GM18517 (cell line): Measurements from ENCODE around the gene HSD17B8.
A peak's percentile ranks its signal among the peaks of the same experiment; 100 is the strongest.

Experiments used
- ATAC-seq: cut with Tn5 transposase; IDR thresholded peaks from one replicate; pipeline ENCODE4 v1.9.1; 2021; ENCODE audit warnings: mild to moderate bottlenecking, moderate library complexity; ENCODE audit not compliant: unreplicated experiment

The HSD17B8 gene

GRCh38 chr6:33204415-33205190 lies at the start of gene HSD17B8:
Gene HSD17B8, plus strand, starts transcription at chr6:33204655. Its CDS starts 14 bp downstream, at chr6:33204669.
- ATAC-seq = peak; percentile 41

- ATAC-seq = no peak
Observed at GRCh38 chr6:33156561-33156960, 47.9 kb upstream of the HSD17B8 start.

GRCh38 chr6:33156964-33157363 lies 47.5 kb upstream of the HSD17B8 start:
- no peak for ATAC-seq

GRCh38 chr6:33160096-33160495 lies 44.4 kb upstream of the HSD17B8 start:
- no peak for ATAC-seq

- no peak for ATAC-seq
Observed at GRCh38 chr6:33160728-33161344, 43.6 kb upstream of the HSD17B8 start.

GRCh38 chr6:33161354-33162331 lies 42.8 kb upstream of the HSD17B8 start:
- ATAC-seq = no peak

- ATAC-seq = no peak
Observed at GRCh38 chr6:33163540-33163939, 40.9 kb upstream of the HSD17B8 start.

GRCh38 chr6:33164176-33164575 lies 40.3 kb upstream of the HSD17B8 start:
- ATAC-seq = no peak

- no peak for ATAC-seq
Observed at GRCh38 chr6:33164665-33165373, 39.6 kb upstream of the HSD17B8 start.

GRCh38 chr6:33165581-33166258 lies 38.7 kb upstream of the HSD17B8 start:
- ATAC-seq = no peak

GRCh38 chr6:33166363-33166762 lies 38.1 kb upstream of the HSD17B8 start:
- ATAC-seq = no peak

- no peak for ATAC-seq
Observed at GRCh38 chr6:33166811-33167210, 37.6 kb upstream of the HSD17B8 start.

GRCh38 chr6:33167374-33168283 lies 36.8 kb upstream of the HSD17B8 start:
- no peak for ATAC-seq

- ATAC-seq = no peak
Observed at GRCh38 chr6:33168284-33168601, 36.2 kb upstream of the HSD17B8 start.

GRCh38 chr6:33168639-33169038 lies 35.8 kb upstream of the HSD17B8 start:
- ATAC-seq = no peak

GRCh38 chr6:33169291-33170175 lies 34.9 kb upstream of the HSD17B8 start:
- no peak for ATAC-seq

- no peak for ATAC-seq
Observed at GRCh38 chr6:33170176-33171015, 34.1 kb upstream of the HSD17B8 start.
